H9 (cell line): ENCODE results near the gene CPB1. TPM values are rescaled to one million over a fixed set of nuclear protein-coding genes. Genes with fewer than 3 reads are reported as not detected.

Source experiments
- DNase-seq: peaks from one replicate; pipeline ENCODE4 v3.0.0-alpha.2; 2017
- H2AFZ ChIP-seq: one replicate; pipeline ENCODE4 v1.6.1; 2013; ENCODE audit warnings: mild to moderate bottlenecking, low read length, control low read depth, moderate library complexity
- H2AK5ac ChIP-seq: 2 replicates; pipeline ENCODE4 v1.6.1; 2013; ENCODE audit warnings: low read length, control low read depth, mixed read lengths; ENCODE audit not compliant: insufficient read length
- H2BK120ac ChIP-seq: one replicate; pipeline ENCODE4 v1.6.1; 2013; ENCODE audit warnings: low read depth, mild to moderate bottlenecking, low read length, control low read depth, inconsistent platforms; ENCODE audit not compliant: poor library complexity, severe bottlenecking
- H2BK12ac ChIP-seq: 2 replicates; pipeline ENCODE4 v1.6.1; 2013; ENCODE audit warnings: low read length, control low read depth, mixed read lengths, low read depth; ENCODE audit not compliant: insufficient read length
- H2BK15ac ChIP-seq: 2 replicates; pipeline ENCODE4 v1.6.1; 2013; ENCODE audit warnings: low read depth, low read length, control low read depth
- H2BK20ac ChIP-seq: one replicate; pipeline ENCODE4 v1.6.1; 2013; ENCODE audit warnings: low read depth, mild to moderate bottlenecking, low read length, control low read depth, inconsistent platforms; ENCODE audit not compliant: poor library complexity, severe bottlenecking
- H2BK5ac ChIP-seq: 2 replicates; pipeline ENCODE4 v1.6.1; 2013; ENCODE audit warnings: low read length, control low read depth, mixed read lengths; ENCODE audit not compliant: insufficient read length
- H3K14ac ChIP-seq: 2 replicates; pipeline ENCODE4 v1.6.1; 2013; ENCODE audit warnings: low read length, control low read depth; ENCODE audit not compliant: insufficient read depth
- H3K18ac ChIP-seq: 2 replicates; pipeline ENCODE4 v1.6.1; 2013; ENCODE audit warnings: low read depth, mild to moderate bottlenecking, mixed read lengths, low read length, control low read depth; ENCODE audit not compliant: insufficient read length
- H3K23ac ChIP-seq: 2 replicates; pipeline ENCODE4 v1.6.1; 2013; ENCODE audit warnings: low read length, control low read depth, mixed read lengths, low read depth; ENCODE audit not compliant: insufficient read length
- H3K23me2 ChIP-seq: 2 replicates; pipeline ENCODE4 v1.6.1; 2013; ENCODE audit warnings: low read depth, mild to moderate bottlenecking, mixed read lengths, low read length, control low read depth; ENCODE audit not compliant: insufficient read length, poor library complexity, severe bottlenecking
- H3K27ac ChIP-seq: 2 replicates; pipeline ENCODE4 v1.5.1; 2013; ENCODE audit warnings: low read length, control low read depth, mixed read lengths, low read depth; ENCODE audit not compliant: insufficient read length
- H3K27me3 ChIP-seq: 2 replicates; pipeline ENCODE4 v1.6.1; 2013; ENCODE audit warnings: low read length, control low read depth, inconsistent platforms; ENCODE audit not compliant: insufficient read depth
- H3K4ac ChIP-seq: 2 replicates; pipeline ENCODE4 v1.6.1; 2013; ENCODE audit warnings: low read depth, mild to moderate bottlenecking, control low read depth, inconsistent platforms, low read length, moderate library complexity
- H3K4me1 ChIP-seq: 2 replicates; pipeline ENCODE4 v1.6.1; 2013; ENCODE audit warnings: low read length, control low read depth, inconsistent platforms; ENCODE audit not compliant: insufficient read depth
- H3K4me2 ChIP-seq: 2 replicates; pipeline ENCODE4 v1.6.1; 2013; ENCODE audit warnings: low read length, control low read depth, mixed read lengths; ENCODE audit not compliant: insufficient read length, insufficient read depth
- H3K56ac ChIP-seq: 2 replicates; pipeline ENCODE4 v1.6.1; 2013; ENCODE audit warnings: low read depth, mild to moderate bottlenecking, mixed read lengths, low read length, control low read depth; ENCODE audit not compliant: insufficient read length
- H3K79me1 ChIP-seq: 2 replicates; pipeline ENCODE4 v1.6.1; 2013; ENCODE audit warnings: low read depth, mild to moderate bottlenecking, moderate library complexity, low read length, control low read depth, inconsistent platforms; ENCODE audit not compliant: insufficient read depth, poor library complexity, severe bottlenecking
- H3K79me2 ChIP-seq: 2 replicates; pipeline ENCODE4 v1.6.1; 2013; ENCODE audit warnings: low read length, control low read depth, inconsistent platforms; ENCODE audit not compliant: insufficient read depth
- H3K9ac ChIP-seq: 2 replicates; pipeline ENCODE4 v1.6.1; 2013; ENCODE audit warnings: low read length, control low read depth, mixed read lengths; ENCODE audit not compliant: insufficient read length; ENCODE audit errors: extremely low read depth
- H3K9me3 ChIP-seq: one replicate; pipeline ENCODE4 v1.6.1; 2013; ENCODE audit warnings: low read depth, low read length, inconsistent platforms; ENCODE audit not compliant: control insufficient read depth
- H3T11ph ChIP-seq: one replicate; pipeline ENCODE4 v1.6.1; 2013; ENCODE audit warnings: mild to moderate bottlenecking, low read length, control low read depth, inconsistent platforms
- H4K20me1 ChIP-seq: one replicate; pipeline ENCODE4 v1.6.1; 2013; ENCODE audit not compliant: control insufficient read depth, insufficient read length, insufficient read depth
- H4K5ac ChIP-seq: 2 replicates; pipeline ENCODE4 v1.6.1; 2013; ENCODE audit warnings: low read depth, mild to moderate bottlenecking, mixed read lengths, low read length, control low read depth; ENCODE audit not compliant: insufficient read length
- H4K8ac ChIP-seq: replicated peaks from 2 replicates; pipeline ENCODE4 v1.6.1; 2013; ENCODE audit warnings: low read length, control low read depth, mixed read lengths, low read depth; ENCODE audit not compliant: insufficient read length
- H4K91ac ChIP-seq: 2 replicates; pipeline ENCODE4 v1.6.1; 2013; ENCODE audit warnings: low read depth, mild to moderate bottlenecking, moderate library complexity, mixed read lengths, low read length, control low read depth; ENCODE audit not compliant: insufficient read length
- H3K27ac Mint-ChIP-seq, 3 experiments: 2 replicates in 2 of 3; 3 replicates in 1 of 3; pipeline ENCODE4 v1.8.0; 2020 to 2021; ENCODE audit warnings: mixed read lengths in 3 of 3, mild to moderate bottlenecking in 1 of 3, moderate library complexity in 1 of 3
- H3K27me3 Mint-ChIP-seq: 2 replicates; pipeline ENCODE4 v1.8.0; 2021; ENCODE audit warnings: low read depth, mild to moderate bottlenecking, moderate library complexity, mixed read lengths
- H3K36me3 Mint-ChIP-seq, 3 experiments: 2 replicates in 2 of 3; 3 replicates in 1 of 3; pipeline ENCODE4 v1.8.0; 2020 to 2021; ENCODE audit warnings: low read depth in 3 of 3, mixed read lengths in 3 of 3; ENCODE audit not compliant: insufficient read depth in 1 of 3
- H3K4me1 Mint-ChIP-seq, 2 experiments: 2 replicates each; pipeline ENCODE4 v1.8.0; 2020; ENCODE audit warnings: mixed read lengths in 2 of 2
- H3K4me3 Mint-ChIP-seq, 2 experiments: 2 replicates in 1 of 2; 3 replicates in 1 of 2; pipeline ENCODE4 v1.8.0; 2020 to 2021; ENCODE audit warnings: mild to moderate bottlenecking in 2 of 2, mixed read lengths in 2 of 2, moderate library complexity in 1 of 2
- H3K9me3 Mint-ChIP-seq, 2 experiments: 2 replicates in 1 of 2; 3 replicates in 1 of 2; pipeline ENCODE4 v1.8.0; 2020; ENCODE audit warnings: mild to moderate bottlenecking in 2 of 2, mixed read lengths in 2 of 2, moderate library complexity in 1 of 2
- CTCF ChIP-seq: fragments of 200-600 bp; sonication (generic); conservative IDR thresholded peaks from 3 replicates; pipeline ENCODE4 v1.8.0; 2021; ENCODE audit warnings: antibody characterized with exemption, mild to moderate bottlenecking
- total RNA-seq: library from RNA; stranded (reverse); gene quantifications from 2 replicates; pipeline ENCODE4 v1.2.1, GENCODE V29; 2021

Gene CPB1
- total RNA-seq, 1 experiment from 2014 or later: not detected

DNA sequence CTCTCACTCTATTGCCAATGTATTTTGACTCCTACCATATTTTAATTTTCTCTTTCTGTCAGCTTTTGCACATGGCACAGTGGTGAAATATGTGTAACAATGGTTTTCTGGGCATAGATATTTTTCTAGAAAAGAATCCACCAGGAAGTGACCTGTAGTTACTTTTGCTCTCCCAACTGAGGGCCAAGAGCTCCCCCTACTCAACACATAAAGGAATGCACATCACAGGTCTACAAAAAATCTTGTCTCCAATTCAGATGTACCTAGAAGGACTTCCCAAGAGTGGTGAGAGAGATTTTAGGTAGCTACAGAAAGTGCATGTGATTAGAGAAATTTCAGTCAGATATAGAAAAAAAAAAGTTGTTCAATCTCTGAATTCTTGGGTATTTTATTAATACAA, 53.1 kb downstream of the CPB1 start:
- Histone ChIP-seq H3T11ph (no peak overlapping the region), H3K4ac (no peak overlapping the region), H3K23ac (no peak overlapping the region), H4K5ac (no peak overlapping the region), H2AFZ (no peak overlapping the region), H3K79me1 (no peaks in the 10 kb centered on the region), H2BK12ac (no peak overlapping the region), H4K91ac (no peak overlapping the region), H2BK5ac (no peak overlapping the region), H2AK5ac (no peak overlapping the region), H3K9me3 (no peaks in the 10 kb centered on the region), H2BK120ac (no peak overlapping the region), H2BK20ac (no peak overlapping the region), H3K27ac (no peak overlapping the region), H3K79me2 (no peaks in the 10 kb centered on the region), H3K4me1 (no peaks in the 10 kb centered on the region), H3K9ac (no peak overlapping the region), H3K14ac (no peak overlapping the region), H3K56ac (no peak overlapping the region), H3K27me3 (no peaks in the 10 kb centered on the region), H4K8ac (no peak overlapping the region), H3K4me2 (no peak overlapping the region), H2BK15ac (no peak overlapping the region), H3K23me2 (no peaks in the 10 kb centered on the region), H4K20me1 (no peaks in the 10 kb centered on the region), H3K18ac (no peak overlapping the region)
- Mint-ChIP-seq H3K36me3 (no peaks in the 10 kb centered on the region), H3K27ac (no peak overlapping the region; a peak in 1 of 7 replicates), H3K9me3 (no peaks in the 10 kb centered on the region), H3K27me3 (no peaks in the 10 kb centered on the region), H3K4me3 (no peak overlapping the region), H3K4me1 (no peaks in the 10 kb centered on the region)
- peak; percentile 49 for DNase-seq
- peak; percentile 78 for TF ChIP-seq CTCF
